RWPE1 (cell line): Measurements from ENCODE around the gene RARA.

ENCODE experiments used
- CTCF ChIA-PET: fragments of 350-600 bp; sonication (Branson Sonifier 250); formaldehyde crosslinking; extraction: SDS; loops from one replicate; lab custom pipeline; 2021; lab: Yijun Ruan, JAX
- POLR2A ChIA-PET: fragments of 400-600 bp; formaldehyde crosslinking; extraction: SDS; loops from one replicate; lab custom pipeline; 2020; ENCODE audit warnings: antibody characterized with exemption; ENCODE audit not compliant: low non-redundant PET; lab: Yijun Ruan, JAX
- DNase-seq: peaks from one replicate; pipeline ENCODE4 v3.0.0; 2012; ENCODE audit warnings: low spot score
- H3K27ac ChIP-seq: fragments of 450-650 bp; 2 replicates; pipeline ENCODE4 v1.5.1; 2017
- CTCF ChIP-seq: fragments of 450-650 bp; conservative IDR thresholded peaks from 2 replicates; pipeline ENCODE4 v1.5.1; 2017; ENCODE audit warnings: low read depth, mild to moderate bottlenecking

RARA gene

GRCh38 chr17:40309949-40310510, 1.1 kb downstream of the RARA start:
- no peak for TF ChIP-seq CTCF
- no peak for DNase-seq
- H3K27ac ChIP-seq, result peak overlapping the region; percentile 99
- POLR2A ChIA-PET, result no interaction called here
- CTCF ChIA-PET, result interaction anchor here (1.1 kb wide), 1 partner anchor 45 kb away, joined by 7 read pairs; no protein-coding TSS in a partner anchor

- DNase-seq, result no peak
- H3K27ac ChIP-seq, result peak overlapping the region; percentile 99
These were observed 2.0 kb downstream of the RARA start for GRCh38 chr17:40310882-40311391.

DNA sequence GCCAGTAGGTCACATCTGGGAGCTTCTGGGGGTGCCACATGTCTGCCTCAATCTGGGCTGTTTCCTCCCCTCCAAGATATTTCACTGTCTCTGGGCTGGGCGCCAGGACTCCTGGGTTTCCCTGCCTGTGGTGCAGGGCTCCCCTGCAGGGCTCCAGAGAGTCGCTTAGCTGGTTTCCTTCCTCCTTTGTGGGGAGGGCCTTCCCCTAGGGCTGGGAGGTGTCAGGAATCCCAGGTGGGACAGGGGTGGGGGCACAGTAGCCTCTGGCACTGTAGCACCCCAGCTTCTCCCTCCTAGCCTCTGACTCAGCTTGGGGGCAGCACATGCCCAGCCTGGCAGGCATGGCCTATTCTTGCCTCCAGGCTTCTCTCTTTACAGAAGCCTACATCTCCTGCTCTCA, 2.6 kb downstream of the RARA start:
- no peak for TF ChIP-seq CTCF
- CTCF ChIA-PET, result interaction anchor here (1.5 to 1.7 kb wide), 2 partner anchors 8 to 43 kb away, joined by 6 to 7 read pairs; no protein-coding TSS in a partner anchor
- DNase-seq, result peak; percentile 51
- H3K27ac ChIP-seq, result peak overlapping the region; percentile 99
- POLR2A ChIA-PET, result interaction anchor here (0.5 kb wide), 2 partner anchors 38 to 135 kb away, joined by 3 to 4 read pairs; no protein-coding TSS in a partner anchor

More at GRCh38 chr17:40310882-40311391, 2.0 kb downstream of the RARA start:
- CTCF ChIA-PET, result interaction anchor here (1.5 to 1.7 kb wide), 2 partner anchors 8 to 44 kb away, joined by 6 to 7 read pairs; no protein-coding TSS in a partner anchor
- POLR2A ChIA-PET, result no interaction called here
- TF ChIP-seq CTCF, result no peak

- POLR2A ChIA-PET, result interaction anchor here (0.5 kb wide), 2 partner anchors 37 to 134 kb away, joined by 3 to 4 read pairs; no protein-coding TSS in a partner anchor
- no peak for DNase-seq
- no peak for TF ChIP-seq CTCF
- peak overlapping the region; percentile 99 for H3K27ac ChIP-seq
- CTCF ChIA-PET, result interaction anchor here (0.8 to 1.7 kb wide), 3 partner anchors 9 to 43 kb away, joined by 4 to 7 read pairs (median 6); no protein-coding TSS in a partner anchor
These were observed 3.3 kb downstream of the RARA start for GRCh38 chr17:40312131-40312731.

DNA sequence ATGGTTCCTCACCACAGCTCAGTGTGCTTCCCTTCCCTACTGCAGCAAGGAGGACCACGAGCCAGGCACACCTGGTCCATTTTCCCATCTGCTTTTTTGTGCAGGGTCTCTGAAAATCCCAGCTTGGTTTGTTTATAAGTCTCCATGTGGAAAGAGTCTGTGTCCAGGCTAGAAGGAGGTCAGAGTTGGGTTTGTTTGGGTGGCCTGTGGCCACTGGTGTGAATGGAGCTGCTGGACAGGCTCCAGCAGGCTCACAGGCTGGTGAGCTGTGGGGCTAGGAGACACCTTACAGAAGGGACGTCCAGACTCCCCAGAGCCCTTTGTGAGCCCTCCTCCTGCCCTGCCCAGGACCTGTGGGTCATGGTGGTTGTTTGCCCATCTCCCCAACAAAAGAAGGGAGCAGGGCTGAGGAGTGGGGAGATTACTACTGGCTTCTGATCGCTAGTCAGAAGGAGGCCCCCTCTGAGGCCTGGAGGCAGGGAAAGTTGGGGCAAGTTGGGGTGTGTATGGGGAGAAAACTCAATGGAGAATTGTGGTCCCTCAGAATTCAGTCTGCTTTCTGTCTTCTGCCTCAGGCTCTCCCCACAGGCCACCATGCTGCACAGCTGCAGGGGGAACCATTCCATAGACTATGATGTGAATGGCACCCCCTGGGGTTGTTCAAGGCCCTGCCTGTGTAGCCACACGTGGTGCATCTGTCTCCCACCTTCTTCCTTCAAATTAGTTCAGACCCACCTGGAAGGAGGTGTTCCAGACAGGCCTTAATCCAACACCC, 4.1 kb downstream of the RARA start:
- ChIA-PET CTCF (interaction anchor here (0.6 to 0.8 kb wide), 2 partner anchors 28 to 33 kb away, joined by 4 to 5 read pairs; no protein-coding TSS in a partner anchor), POLR2A (no interaction called here)
- H3K27ac ChIP-seq, result peak overlapping the region; percentile 99
- TF ChIP-seq CTCF, result no peak
- DNase-seq, result no peak
